ENCODE results near the gene NTRK3. TPM values are rescaled to one million over a fixed set of nuclear protein-coding genes. Genes with fewer than 3 reads are reported as not detected.

The NTRK3 gene
- total and polyA plus RNA-seq, 2 of the 13 experiments (the other 11 are each of a cell fraction or from before 2014, with no cell fraction given): not detected

- no peak for TF ChIP-seq GMEB2 (CRISPR knock-in tag; IDR thresholded peaks at IDR 0.05; ENCODE audit: low read depth)
- TF ChIP-seq NFE2 (CRISPR knock-in tag; IDR thresholded peaks at IDR 0.05): no peak
- no peak for TF ChIP-seq WIZ (CRISPR knock-in tag; IDR thresholded peaks at IDR 0.05)
Observed at GRCh38 chr15:88282614-88283013, 26.1 kb upstream of the NTRK3 start (continued).

DNA sequence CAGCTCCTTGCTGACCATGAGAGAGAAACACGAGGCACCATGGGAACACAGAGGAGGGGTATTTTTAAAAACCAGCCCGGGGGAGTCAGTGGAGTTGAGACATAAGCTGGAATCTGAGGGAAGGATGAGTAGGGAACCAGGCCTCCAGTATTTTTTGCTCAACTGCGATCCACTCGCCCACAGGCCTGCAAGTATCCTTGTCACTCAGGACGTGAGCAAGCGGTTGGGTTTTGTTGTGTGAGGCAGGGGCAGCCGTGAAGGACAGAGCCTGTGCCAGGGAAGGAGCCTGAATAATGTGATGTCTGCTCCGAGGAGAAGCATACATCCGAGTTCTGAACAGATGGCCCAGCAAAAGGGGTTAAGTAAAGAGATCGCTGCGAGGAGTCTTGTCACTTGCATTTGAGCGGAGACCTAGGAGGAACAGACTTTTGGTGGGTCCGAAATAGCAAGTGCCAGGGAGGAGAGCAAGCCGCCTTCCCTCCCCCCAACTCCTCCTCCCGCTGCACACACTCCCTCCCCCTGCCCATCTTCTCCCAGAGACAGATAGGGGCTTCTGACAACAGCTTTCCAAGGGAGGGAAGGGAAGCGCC, 20.4 kb upstream of the NTRK3 start:
- H3K9ac ChIP-seq (ENCODE audit: insufficient read depth, low read depth, low read length): no peak overlapping the region
- in situ Hi-C loops (cut with HindIII; ENCODE audit: extremely low pct_ligation_motif_present, low pct_unique_long_range_greater_than_20kb) (no loop called here), intact Hi-C loops (cut with micrococcal nuclease; ENCODE audit: unreplicated experiment) (no loop called here)
- no peak overlapping the region for H3K27ac ChIP-seq (ENCODE audit: extremely low read length, insufficient read depth, low read length)
- H3K27me3 ChIP-seq (ENCODE audit: control insufficient read depth in 1 of 2, insufficient read depth in 2 of 2, low read length in 2 of 2): no peaks in the 10 kb centered on the region; a peak in 1 of 5 replicates
- H3K36me3 ChIP-seq (replicated peaks in 1 of 2; ENCODE audit: control insufficient read depth in 1 of 2, insufficient read depth in 2 of 2, low read length in 2 of 2): no peaks in the 10 kb centered on the region
- H2AFZ ChIP-seq (ENCODE audit: low read length): no peak overlapping the region
- no peaks in the 10 kb centered on the region for H3K79me2 ChIP-seq (ENCODE audit: insufficient read depth, low read length)
- BruUV-seq (replicated peaks): no TSS peak
- CTCF ChIA-PET (ENCODE audit: low intra/inter-chr PET ratio, low total read pairs): no interaction called here
- peaks cover 4% of the 10 kb centered on the region; the same call in 1 of the 2 replicates for H4K20me1 ChIP-seq (ENCODE audit: insufficient read depth, low read length)
- 23% methylated on average over 15 of the region's 16 CpGs for WGBS (ENCODE audit: low lambda C conversion rate)
- DNase-seq (ENCODE audit: low spot score) (no peak), FAIRE-seq (no peak), ATAC-seq (no peak)
- H3K4me1 ChIP-seq (ENCODE audit: insufficient read depth, low read length): no peaks in the 10 kb centered on the region
- H3K9me3 ChIP-seq (ENCODE audit: low read length): no peaks in the 10 kb centered on the region
- no peak overlapping the region for H3K4me2 ChIP-seq (ENCODE audit: low read depth, low read length)
- H3K4me3 ChIP-seq (replicated peaks in 1 of 3; ENCODE audit: insufficient read depth in 1 of 3, low read depth in 2 of 3, low read length in 3 of 3): no peak overlapping the region
- POLR2A ChIA-PET: no interaction called here
- TF ChIP-seq, protein P1, sequence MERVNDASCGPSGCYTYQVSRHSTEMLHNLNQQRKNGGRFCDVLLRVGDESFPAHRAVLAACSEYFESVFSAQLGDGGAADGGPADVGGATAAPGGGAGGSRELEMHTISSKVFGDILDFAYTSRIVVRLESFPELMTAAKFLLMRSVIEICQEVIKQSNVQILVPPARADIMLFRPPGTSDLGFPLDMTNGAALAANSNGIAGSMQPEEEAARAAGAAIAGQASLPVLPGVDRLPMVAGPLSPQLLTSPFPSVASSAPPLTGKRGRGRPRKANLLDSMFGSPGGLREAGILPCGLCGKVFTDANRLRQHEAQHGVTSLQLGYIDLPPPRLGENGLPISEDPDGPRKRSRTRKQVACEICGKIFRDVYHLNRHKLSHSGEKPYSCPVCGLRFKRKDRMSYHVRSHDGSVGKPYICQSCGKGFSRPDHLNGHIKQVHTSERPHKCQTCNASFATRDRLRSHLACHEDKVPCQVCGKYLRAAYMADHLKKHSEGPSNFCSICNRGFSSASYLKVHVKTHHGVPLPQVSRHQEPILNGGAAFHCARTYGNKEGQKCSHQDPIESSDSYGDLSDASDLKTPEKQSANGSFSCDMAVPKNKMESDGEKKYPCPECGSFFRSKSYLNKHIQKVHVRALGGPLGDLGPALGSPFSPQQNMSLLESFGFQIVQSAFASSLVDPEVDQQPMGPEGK (CRISPR knock-in tag; IDR thresholded peaks at IDR 0.05): no peak
- no peak for TF ChIP-seq HES4 (CRISPR knock-in tag; IDR thresholded peaks at IDR 0.05; ENCODE audit: borderline replicate concordance)
- TF ChIP-seq, protein P2, sequence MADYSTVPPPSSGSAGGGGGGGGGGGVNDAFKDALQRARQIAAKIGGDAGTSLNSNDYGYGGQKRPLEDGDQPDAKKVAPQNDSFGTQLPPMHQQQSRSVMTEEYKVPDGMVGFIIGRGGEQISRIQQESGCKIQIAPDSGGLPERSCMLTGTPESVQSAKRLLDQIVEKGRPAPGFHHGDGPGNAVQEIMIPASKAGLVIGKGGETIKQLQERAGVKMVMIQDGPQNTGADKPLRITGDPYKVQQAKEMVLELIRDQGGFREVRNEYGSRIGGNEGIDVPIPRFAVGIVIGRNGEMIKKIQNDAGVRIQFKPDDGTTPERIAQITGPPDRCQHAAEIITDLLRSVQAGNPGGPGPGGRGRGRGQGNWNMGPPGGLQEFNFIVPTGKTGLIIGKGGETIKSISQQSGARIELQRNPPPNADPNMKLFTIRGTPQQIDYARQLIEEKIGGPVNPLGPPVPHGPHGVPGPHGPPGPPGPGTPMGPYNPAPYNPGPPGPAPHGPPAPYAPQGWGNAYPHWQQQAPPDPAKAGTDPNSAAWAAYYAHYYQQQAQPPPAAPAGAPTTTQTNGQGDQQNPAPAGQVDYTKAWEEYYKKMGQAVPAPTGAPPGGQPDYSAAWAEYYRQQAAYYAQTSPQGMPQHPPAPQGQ (CRISPR knock-in tag; IDR thresholded peaks at IDR 0.05; ENCODE audit: borderline replicate concordance): no peak
- no peak for TF ChIP-seq HNRNPUL1 (IDR thresholded peaks at IDR 0.05; ENCODE audit: low read depth, low read length)
- TF ChIP-seq SRY (CRISPR knock-in tag; IDR thresholded peaks at IDR 0.05): no peak
- TF ChIP-seq CENPBD1 (CRISPR knock-in tag; IDR thresholded peaks at IDR 0.05; ENCODE audit: borderline replicate concordance, low read depth): no peak
- TF ChIP-seq ATF2 (CRISPR knock-in tag; IDR thresholded peaks at IDR 0.05): no peak
- no peak for TF ChIP-seq ZSCAN12 (CRISPR knock-in tag; IDR thresholded peaks at IDR 0.05)
- TF ChIP-seq, protein P3, sequence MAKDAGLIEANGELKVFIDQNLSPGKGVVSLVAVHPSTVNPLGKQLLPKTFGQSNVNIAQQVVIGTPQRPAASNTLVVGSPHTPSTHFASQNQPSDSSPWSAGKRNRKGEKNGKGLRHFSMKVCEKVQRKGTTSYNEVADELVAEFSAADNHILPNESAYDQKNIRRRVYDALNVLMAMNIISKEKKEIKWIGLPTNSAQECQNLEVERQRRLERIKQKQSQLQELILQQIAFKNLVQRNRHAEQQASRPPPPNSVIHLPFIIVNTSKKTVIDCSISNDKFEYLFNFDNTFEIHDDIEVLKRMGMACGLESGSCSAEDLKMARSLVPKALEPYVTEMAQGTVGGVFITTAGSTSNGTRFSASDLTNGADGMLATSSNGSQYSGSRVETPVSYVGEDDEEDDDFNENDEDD (CRISPR knock-in tag; IDR thresholded peaks at IDR 0.05; ENCODE audit: borderline replicate concordance): no peak
- no peak for TF ChIP-seq NFKBIZ (CRISPR knock-in tag; IDR thresholded peaks at IDR 0.05)
- no peak for TF ChIP-seq HMG20B (CRISPR knock-in tag; conservative IDR thresholded peaks at IDR 0.05)
